Ovary (tissue), 3 donors: Measurements from ENCODE around the gene MBOAT2.

Experiments used
- CTCF ChIP-seq, 3 donors: fragments of 450-650 bp in 2 of 3; fragments of 200-600 bp in 1 of 3; IDR thresholded peaks; one replicate each; pipeline versions ENCODE4 v1.5.1 to v1.8.0; 2016 to 2022; ENCODE audit warnings: antibody characterized with exemption in 3 of 3, mild to moderate bottlenecking in 1 of 3
- EP300 ChIP-seq: sonication (generic); formaldehyde crosslinking; IDR thresholded peaks from one replicate; pipeline ENCODE4 v1.6.1; 2017; ENCODE audit warnings: antibody characterized with exemption
- POLR2A ChIP-seq: fragments of 450-650 bp; IDR thresholded peaks from one replicate; pipeline ENCODE4 v1.6.1; 2017; ENCODE audit warnings: antibody characterized with exemption, mild to moderate bottlenecking, moderate library complexity
- donor health status: DM: no; HTN: no; CAD: no.

- TF ChIP-seq CTCF (IDR thresholded peaks at IDR 0.05): no peak
- no peak for TF ChIP-seq POLR2A
- no peak for TF ChIP-seq EP300
Measured at GRCh38 chr2:9031246-9031645, 27.8 kb upstream of the MBOAT2 start.
